HL-60 (cell line): ENCODE measurements around the gene JMJD7.

Source experiments
- DNase-seq, 2 experiments: peaks; one replicate each; pipeline ENCODE4 v3.0.0-alpha.2; 2010 to 2020; ENCODE audit warnings: low read depth in 1 of 2, low spot score in 1 of 2
- H3K27ac ChIP-seq: fragments of 250-450 bp; sonication (Bioruptor Pico); replicated peaks from 2 replicates; pipeline ENCODE4 v1.5.1; 2020; ENCODE audit warnings: mild to moderate bottlenecking, moderate library complexity
- H3K27me3 ChIP-seq: fragments of 250-450 bp; sonication (Bioruptor Pico); 2 replicates; pipeline ENCODE4 v1.5.1; 2021; ENCODE audit warnings: mild to moderate bottlenecking, moderate library complexity; ENCODE audit not compliant: insufficient read depth, poor library complexity, severe bottlenecking
- H3K4me3 ChIP-seq: replicated peaks from 2 replicates; pipeline ENCODE4 v1.5.1; 2011; ENCODE audit warnings: mild to moderate bottlenecking, control low read depth, low read length; ENCODE audit not compliant: insufficient read depth
- CTCF ChIP-seq: IDR thresholded peaks from one replicate; pipeline ENCODE4 v1.5.1; 2011; ENCODE audit warnings: low read length, control low read depth, inconsistent platforms; ENCODE audit not compliant: insufficient read depth
- GABPA ChIP-seq: IDR thresholded peaks from 2 replicates; pipeline ENCODE4 v1.6.1; 2012; ENCODE audit warnings: low read depth
- POLR2AphosphoS5 ChIP-seq: IDR thresholded peaks from 2 replicates; pipeline ENCODE4 v1.6.1; 2012; ENCODE audit warnings: low read depth
- REST ChIP-seq: IDR thresholded peaks from 2 replicates; pipeline ENCODE4 v1.6.1; 2012; ENCODE audit warnings: low read depth; ENCODE audit not compliant: insufficient replicate concordance
- SPI1 ChIP-seq: IDR thresholded peaks from 2 replicates; pipeline ENCODE4 v1.6.1; 2012; ENCODE audit warnings: low read depth, mild to moderate bottlenecking, borderline replicate concordance

The JMJD7 gene

GRCh38 chr15:41822471-41822870 lies 5.4 kb upstream of the JMJD7 start:
- no peak for TF ChIP-seq REST
- TF ChIP-seq CTCF = no peak
- no peak for TF ChIP-seq GABPA
- TF ChIP-seq SPI1 = no peak
- no peak for TF ChIP-seq POLR2AphosphoS5
- DNase-seq = no peak
- no peaks in the 10 kb centered on the region for H3K27me3 ChIP-seq
- no peak overlapping the region for H3K4me3 ChIP-seq
- H3K27ac ChIP-seq = no peak overlapping the region

- TF ChIP-seq CTCF (no peak), GABPA (no peak), REST (no peak), SPI1 (no peak), POLR2AphosphoS5 (no peak)
- DNase-seq = no peak
- H3K27me3 ChIP-seq = no peaks in the 10 kb centered on the region
- H3K4me3 ChIP-seq = no peak overlapping the region
- no peak overlapping the region for H3K27ac ChIP-seq
These were observed 4.9 kb upstream of the JMJD7 start for GRCh38 chr15:41822957-41823356.

- H3K4me3 ChIP-seq = no peak overlapping the region
- no peak for TF ChIP-seq SPI1
- TF ChIP-seq CTCF = no peak
- no peak for TF ChIP-seq GABPA
- TF ChIP-seq POLR2AphosphoS5 = no peak
- TF ChIP-seq REST = no peak
- no peak for DNase-seq
- no peaks in the 10 kb centered on the region for H3K27me3 ChIP-seq
- H3K27ac ChIP-seq = no peak overlapping the region
These were observed 4.4 kb upstream of the JMJD7 start for GRCh38 chr15:41823502-41823901.
